Vagina (tissue), 2 donors: Measurements from ENCODE around the gene GPR137B.

Source experiments
- POLR2A ChIP-seq, 2 donors: fragments of 450-650 bp; IDR thresholded peaks; one replicate each; pipeline ENCODE4 v1.6.1; 2017; ENCODE audit warnings: antibody characterized with exemption in 2 of 2, mild to moderate bottlenecking in 2 of 2, moderate library complexity in 2 of 2
- POLR2AphosphoS5 ChIP-seq, 2 donors: sonication (generic); formaldehyde crosslinking; IDR thresholded peaks; one replicate each; pipeline ENCODE4 v1.9.0; 2017; ENCODE audit warnings: antibody characterized with exemption in 2 of 2, mild to moderate bottlenecking in 2 of 2, low read depth in 1 of 2; ENCODE audit not compliant: insufficient read depth in 1 of 2
- TF ChIP-seq, protein P1 (sequence below), 3 experiments: fragments of 450-650 bp in 2 of 3; fragments of 200-600 bp in 1 of 3; sonication (generic) in 1 of 3; IDR thresholded peaks; one replicate each; pipeline ENCODE4 v1.5.1; 2017 to 2019; ENCODE audit warnings: antibody characterized with exemption in 3 of 3, mild to moderate bottlenecking in 2 of 3, moderate library complexity in 2 of 3

DNA sequence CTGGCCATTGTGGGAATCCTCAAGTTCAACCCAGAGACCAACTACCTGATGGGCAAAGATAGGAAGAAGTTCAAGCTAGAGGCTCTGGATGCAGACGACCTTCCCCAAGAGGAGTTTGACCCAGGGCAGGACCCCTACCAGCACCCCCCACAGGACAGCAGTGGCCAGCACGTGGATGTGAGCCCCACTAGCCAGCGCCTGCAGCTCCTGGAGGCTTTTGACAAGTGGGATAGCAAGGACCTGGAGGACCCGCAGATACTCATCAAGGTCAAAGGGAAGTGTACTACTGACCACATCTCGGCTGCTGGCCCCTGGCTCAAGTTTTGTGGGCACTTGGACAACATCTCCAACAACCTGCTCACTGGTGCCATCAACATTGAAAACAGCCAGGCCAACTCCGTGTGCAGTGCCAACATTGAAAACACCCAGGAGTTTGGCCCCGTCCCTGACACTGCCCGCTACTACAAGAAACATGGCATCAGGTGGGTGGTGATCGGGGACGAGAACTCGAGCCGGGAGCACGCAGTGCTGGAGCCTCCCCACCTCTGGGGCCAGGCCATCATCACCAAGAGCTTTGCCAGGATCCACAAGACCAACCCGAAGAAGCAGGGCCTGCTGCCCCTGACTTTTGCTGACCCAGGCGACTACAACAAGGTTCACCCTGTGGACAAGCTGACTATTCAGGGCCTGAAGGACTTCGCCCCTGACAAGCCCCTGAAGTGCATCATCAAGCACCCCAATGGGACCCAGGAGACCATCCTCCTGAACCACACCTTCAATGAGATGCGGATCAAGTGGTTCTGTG, 30.6 kb upstream of the GPR137B start:
- TF ChIP-seq, protein P1, sequence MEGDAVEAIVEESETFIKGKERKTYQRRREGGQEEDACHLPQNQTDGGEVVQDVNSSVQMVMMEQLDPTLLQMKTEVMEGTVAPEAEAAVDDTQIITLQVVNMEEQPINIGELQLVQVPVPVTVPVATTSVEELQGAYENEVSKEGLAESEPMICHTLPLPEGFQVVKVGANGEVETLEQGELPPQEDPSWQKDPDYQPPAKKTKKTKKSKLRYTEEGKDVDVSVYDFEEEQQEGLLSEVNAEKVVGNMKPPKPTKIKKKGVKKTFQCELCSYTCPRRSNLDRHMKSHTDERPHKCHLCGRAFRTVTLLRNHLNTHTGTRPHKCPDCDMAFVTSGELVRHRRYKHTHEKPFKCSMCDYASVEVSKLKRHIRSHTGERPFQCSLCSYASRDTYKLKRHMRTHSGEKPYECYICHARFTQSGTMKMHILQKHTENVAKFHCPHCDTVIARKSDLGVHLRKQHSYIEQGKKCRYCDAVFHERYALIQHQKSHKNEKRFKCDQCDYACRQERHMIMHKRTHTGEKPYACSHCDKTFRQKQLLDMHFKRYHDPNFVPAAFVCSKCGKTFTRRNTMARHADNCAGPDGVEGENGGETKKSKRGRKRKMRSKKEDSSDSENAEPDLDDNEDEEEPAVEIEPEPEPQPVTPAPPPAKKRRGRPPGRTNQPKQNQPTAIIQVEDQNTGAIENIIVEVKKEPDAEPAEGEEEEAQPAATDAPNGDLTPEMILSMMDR (IDR thresholded peaks at IDR 0.05) = no peak
- no peak for TF ChIP-seq POLR2A (IDR thresholded peaks at IDR 0.05)
- TF ChIP-seq POLR2AphosphoS5 (IDR thresholded peaks at IDR 0.05; ENCODE audit: insufficient read depth in 1 of 2, low read depth in 1 of 2) = no peak
